CD14-positive monocyte (primary cell): ENCODE data around the gene EMILIN1. TPM values are rescaled to one million over a fixed set of nuclear protein-coding genes. Genes with fewer than 3 reads are reported as not detected.

Source experiments
- DNase-seq, 3 donors: peaks; one replicate each; pipeline ENCODE4 v3.0.0-alpha.2; 2011 to 2022
- H2AFZ ChIP-seq: 2 replicates; pipeline ENCODE4 v1.6.0; 2012; ENCODE audit warnings: mild to moderate bottlenecking, low read depth, low read length, inconsistent platforms; ENCODE audit not compliant: insufficient read depth, poor library complexity, severe bottlenecking
- H3K27ac ChIP-seq, 2 donors: 1 replicate in 1 of 2; 2 replicates in 1 of 2; pipeline ENCODE4 v1.5.1; 2012 to 2013; ENCODE audit warnings: low read length in 2 of 2, control low read depth in 1 of 2, inconsistent platforms in 1 of 2, low read depth in 1 of 2, mild to moderate bottlenecking in 1 of 2
- H3K27me3 ChIP-seq, 2 donors: one replicate each; pipeline versions ENCODE4 v1.6.0 to v1.6.1; 2011 to 2013; ENCODE audit warnings: low read length in 2 of 2; ENCODE audit not compliant: control insufficient read depth in 2 of 2, insufficient read depth in 2 of 2
- H3K36me3 ChIP-seq, 2 donors: replicated peaks in 1 of 2; 1 replicate in 1 of 2; 2 replicates in 1 of 2; pipeline versions ENCODE4 v1.5.1 to v1.6.1; 2012 to 2013; ENCODE audit warnings: low read length in 2 of 2, control low read depth in 1 of 2, inconsistent platforms in 1 of 2, mild to moderate bottlenecking in 1 of 2; ENCODE audit not compliant: insufficient read depth in 2 of 2, control insufficient read depth in 1 of 2
- H3K4me1 ChIP-seq, 2 donors: 1 replicate in 1 of 2; 2 replicates in 1 of 2; pipeline versions ENCODE4 v1.5.1 to v1.6.1; 2012 to 2013; ENCODE audit warnings: low read length in 2 of 2, control low read depth in 1 of 2, inconsistent platforms in 1 of 2, mild to moderate bottlenecking in 1 of 2, moderate library complexity in 1 of 2; ENCODE audit not compliant: insufficient read depth in 2 of 2, control insufficient read depth in 1 of 2
- H3K4me2 ChIP-seq: replicated peaks from 2 replicates; pipeline ENCODE3; 2012; ENCODE audit warnings: low read length, moderate library complexity, mild to moderate bottlenecking; ENCODE audit not compliant: poor library complexity, severe bottlenecking; ENCODE audit errors: extremely low read depth
- H3K4me3 ChIP-seq, 3 experiments: fragments of 200-600 bp in 1 of 3; sonication (generic) in 1 of 3; replicated peaks in 1 of 3; 1 replicate in 2 of 3; 2 replicates in 1 of 3; pipeline ENCODE4 v1.5.1; 2011 to 2013; ENCODE audit warnings: low read length in 3 of 3, mild to moderate bottlenecking in 3 of 3, control low read depth in 2 of 3, low read depth in 2 of 3, inconsistent platforms in 1 of 3, moderate library complexity in 1 of 3
- H3K79me2 ChIP-seq: 2 replicates; pipeline ENCODE4 v1.6.0; 2012; ENCODE audit warnings: mild to moderate bottlenecking, control low read depth, inconsistent platforms, low read length, moderate library complexity; ENCODE audit not compliant: insufficient read depth
- H3K9ac ChIP-seq: 2 replicates; pipeline ENCODE4 v1.6.0; 2017; ENCODE audit warnings: low read length, mild to moderate bottlenecking; ENCODE audit not compliant: insufficient read depth, poor library complexity, severe bottlenecking
- H3K9me3 ChIP-seq, 2 donors: replicated peaks in 1 of 2; 1 replicate in 1 of 2; 2 replicates in 1 of 2; pipeline versions ENCODE4 v1.5.1 to v1.6.1; 2012 to 2013; ENCODE audit warnings: low read length in 2 of 2, control low read depth in 1 of 2; ENCODE audit not compliant: control insufficient read depth in 1 of 2, insufficient read depth in 1 of 2
- H4K20me1 ChIP-seq: 2 replicates; pipeline ENCODE4 v1.6.0; 2012; ENCODE audit warnings: mild to moderate bottlenecking, low read length, control low read depth, moderate library complexity; ENCODE audit not compliant: insufficient read depth
- H3K27ac Mint-ChIP-seq, 7 donors: one replicate each; pipeline ENCODE4 v1.8.0; 2020; ENCODE audit warnings: mild to moderate bottlenecking in 7 of 7, mixed read lengths in 7 of 7, moderate library complexity in 6 of 7, inconsistent platforms in 2 of 7
- H3K27me3 Mint-ChIP-seq, 3 donors: one replicate each; pipeline ENCODE4 v1.8.0; 2021 to 2022; ENCODE audit warnings: low read depth in 3 of 3, mild to moderate bottlenecking in 3 of 3, mixed read lengths in 3 of 3, moderate library complexity in 3 of 3, inconsistent platforms in 1 of 3
- H3K36me3 Mint-ChIP-seq, 2 donors: one replicate each; pipeline ENCODE4 v1.8.0; 2020; ENCODE audit warnings: mixed read lengths in 2 of 2, inconsistent platforms in 1 of 2, mild to moderate bottlenecking in 1 of 2
- H3K4me1 Mint-ChIP-seq: one replicate; pipeline ENCODE4 v1.8.0; 2020; ENCODE audit warnings: mild to moderate bottlenecking, mixed read lengths
- H3K4me3 Mint-ChIP-seq, 2 donors: one replicate each; pipeline ENCODE4 v1.8.0; 2020; ENCODE audit warnings: mild to moderate bottlenecking in 2 of 2, mixed read lengths in 2 of 2, moderate library complexity in 1 of 2
- H3K9me3 Mint-ChIP-seq, 7 donors: one replicate each; pipeline ENCODE4 v1.8.0; 2020 to 2022; ENCODE audit warnings: mixed read lengths in 7 of 7, mild to moderate bottlenecking in 6 of 7, moderate library complexity in 6 of 7, inconsistent platforms in 2 of 7
- WGBS: methylation state at CpG from one replicate; pipeline ENCODE4 v1.1.5; 2013; ENCODE audit warnings: missing lambda C conversion rate; ENCODE audit not compliant: insufficient coverage; 5-methylcytosine and 5-hydroxymethylcytosine counted together
- intact Hi-C, 2 donors: fragments of 100-400 bp; cut with micrococcal nuclease; formaldehyde crosslinking; loops; one replicate each; pipeline versions ENCODE4 v1.15.0 to v1.15.1; 2023
- polyA minus RNA-seq: library from RNA; depleted of rRNA, polyadenylated mRNA; stranded (reverse); fragments of >200 nt; gene quantifications from 2 replicates; pipeline ENCODE4 v1.2.3, GENCODE V29; 2012
- polyA plus RNA-seq, 3 donors: library from polyadenylated mRNA; depleted of rRNA in 1 of 3; unstranded in 2 of 3; stranded (reverse) in 1 of 3; fragments of 300-500 nt in 2 of 3; fragments of >200 nt in 1 of 3; fragmentation: Illumina TruSeq in 2 of 3; gene quantifications; 1 replicate in 2 of 3; 2 replicates in 1 of 3; pipeline ENCODE4 v1.2.3, GENCODE V29; 2012 to 2021
- total RNA-seq, 12 experiments: library from RNA in 1 of 12; stranded (reverse) in 1 of 12; fragments of 120-200 nt in 1 of 12; gene quantifications; one replicate each; pipeline ENCODE4 v1.2.4 and lab custom pipeline; 2013 to 2026; ENCODE audit warnings: mixed read lengths in 6 of 12, inconsistent platforms in 1 of 12
- TF ChIP-seq, protein P1 (sequence below): fragments of 200-600 bp; IDR thresholded peaks from one replicate; pipeline ENCODE4 v1.8.0; 2022; ENCODE audit warnings: antibody characterized with exemption, mild to moderate bottlenecking

EMILIN1 gene
- 1.2 TPM for total RNA-seq (2013)
- polyA plus RNA-seq = 1 to 10 TPM in 1 of 3 donors, under 1 TPM in 2; 0.43 to 1.0 (median 0.44) TPM
- polyA minus RNA-seq = 1.7 and 1.9 TPM in 2 replicates
- total RNA-seq (lab: John Stamatoyannopoulos, UW) = 0.12 to 1.2 (median 0.48) reads per million in 11 experiments

GRCh38 chr2:27078267-27079194, at the start of gene EMILIN1:
Gene EMILIN1 (plus strand): TSS chr2:27078615. CDS start chr2:27079066, 451 bp downstream.
- H3K36me3 ChIP-seq = no peaks in the 10 kb centered on the region
- Mint-ChIP-seq H3K4me3 (peak within 1 kb of the TSS; percentile 67 to 82), H3K36me3 (no peaks in the 10 kb centered on the region), H3K27me3 (peaks cover 0 to 7% (median 0%) of the 10 kb centered on the region in 3 donors), H3K4me1 (peaks cover 63% of the 10 kb centered on the region), H3K9me3 (peaks cover 0 to 2% (median 0%) of the 10 kb centered on the region in 7 donors), H3K27ac (no peak within 1 kb of the TSS)
- H3K9me3 ChIP-seq = no peaks in the 10 kb centered on the region
- peak within 1 kb of the TSS in 2 of 3 experiments; percentile 19 to 56 for H3K4me3 ChIP-seq
- H3K79me2 ChIP-seq = peaks cover 5% of the 10 kb centered on the region
- peaks cover 57 to 65% of the 10 kb centered on the region in 2 donors for H3K4me1 ChIP-seq
- intact Hi-C loops = no loop called here
- H3K27ac ChIP-seq = no peak within 1 kb of the TSS
- no peaks in the 10 kb centered on the region for H3K27me3 ChIP-seq
- peak within 1 kb of the TSS; percentile 85 for H2AFZ ChIP-seq
- no peak for DNase-seq
- H3K4me2 ChIP-seq = peak within 1 kb of the TSS; percentile 53
- 30% methylated on average over 24 of the region's 41 CpGs for WGBS
- no peak within 1 kb of the TSS for H3K9ac ChIP-seq
- H4K20me1 ChIP-seq = no peaks in the 10 kb centered on the region
- TF ChIP-seq, protein P1, sequence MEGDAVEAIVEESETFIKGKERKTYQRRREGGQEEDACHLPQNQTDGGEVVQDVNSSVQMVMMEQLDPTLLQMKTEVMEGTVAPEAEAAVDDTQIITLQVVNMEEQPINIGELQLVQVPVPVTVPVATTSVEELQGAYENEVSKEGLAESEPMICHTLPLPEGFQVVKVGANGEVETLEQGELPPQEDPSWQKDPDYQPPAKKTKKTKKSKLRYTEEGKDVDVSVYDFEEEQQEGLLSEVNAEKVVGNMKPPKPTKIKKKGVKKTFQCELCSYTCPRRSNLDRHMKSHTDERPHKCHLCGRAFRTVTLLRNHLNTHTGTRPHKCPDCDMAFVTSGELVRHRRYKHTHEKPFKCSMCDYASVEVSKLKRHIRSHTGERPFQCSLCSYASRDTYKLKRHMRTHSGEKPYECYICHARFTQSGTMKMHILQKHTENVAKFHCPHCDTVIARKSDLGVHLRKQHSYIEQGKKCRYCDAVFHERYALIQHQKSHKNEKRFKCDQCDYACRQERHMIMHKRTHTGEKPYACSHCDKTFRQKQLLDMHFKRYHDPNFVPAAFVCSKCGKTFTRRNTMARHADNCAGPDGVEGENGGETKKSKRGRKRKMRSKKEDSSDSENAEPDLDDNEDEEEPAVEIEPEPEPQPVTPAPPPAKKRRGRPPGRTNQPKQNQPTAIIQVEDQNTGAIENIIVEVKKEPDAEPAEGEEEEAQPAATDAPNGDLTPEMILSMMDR = no peak

DNA sequence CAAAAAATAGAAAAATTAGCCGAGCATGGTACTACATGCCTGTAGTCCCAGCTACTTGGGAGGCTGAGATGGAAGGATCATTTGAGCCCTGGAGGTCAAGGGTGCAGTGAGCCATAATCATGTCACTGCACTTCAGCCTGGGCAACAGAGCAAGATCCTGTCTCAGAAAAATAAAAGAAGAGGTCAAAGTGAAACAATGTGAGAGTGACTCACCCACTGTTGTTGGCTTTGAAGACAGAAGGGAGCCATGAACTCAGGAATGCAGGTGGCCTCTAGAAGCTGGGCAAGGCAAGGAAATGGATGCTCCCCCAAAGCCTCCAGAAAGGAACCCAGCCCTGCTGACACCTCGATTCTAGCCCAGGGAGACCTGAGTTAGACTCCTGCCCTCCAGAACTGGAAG, 49.4 kb upstream of the EMILIN1 start:
- no peak overlapping the region for H3K27ac ChIP-seq
- Mint-ChIP-seq H3K27ac (peak overlapping the region in 1 of 7 donors; percentile 69), H3K9me3 (no peaks in the 10 kb centered on the region), H3K27me3 (no peaks in the 10 kb centered on the region), H3K36me3 (peaks cover 25 to 42% of the 10 kb centered on the region in 2 donors), H3K4me3 (no peak overlapping the region), H3K4me1 (peaks cover 23% of the 10 kb centered on the region)
- H3K4me3 ChIP-seq = no peak overlapping the region
- no peaks in the 10 kb centered on the region for H3K9me3 ChIP-seq
- WGBS = 100% methylated on average over 2 of the region's 2 CpGs
- TF ChIP-seq, protein P1 = no peak
- peaks cover 16 to 19% of the 10 kb centered on the region in 2 donors for H3K4me1 ChIP-seq
- peaks cover 6% of the 10 kb centered on the region for H4K20me1 ChIP-seq
- H2AFZ ChIP-seq = no peak overlapping the region
- H3K79me2 ChIP-seq = peaks cover 17% of the 10 kb centered on the region
- intact Hi-C loops = no loop called here
- no peak for DNase-seq
- no peak overlapping the region for H3K4me2 ChIP-seq
- peaks cover 4 to 46% of the 10 kb centered on the region in 2 donors for H3K36me3 ChIP-seq
- no peaks in the 10 kb centered on the region for H3K27me3 ChIP-seq
- no peak overlapping the region for H3K9ac ChIP-seq
